ENCODE measurements around the gene QRICH2. TPM values are rescaled to one million over a fixed set of nuclear protein-coding genes. Genes with fewer than 3 reads are reported as not detected.
"Not testable (repeated sequence)": the region's sequence is repeated elsewhere in the genome, so short reads cannot be mapped to it uniquely, and the experiment has no call there.

QRICH2 gene
- total RNA-seq, 1 donor from 2014 or later = 2.1 TPM

GRCh38 chr17:76265624-76266243 is 42.3 kb downstream of the QRICH2 start:
- peak; percentile 74 for DNase-seq

GRCh38 chr17:76264755-76265623 is 43.1 kb downstream of the QRICH2 start, which contains the start of gene UBALD2:
Gene UBALD2, plus strand, starts transcription at chr17:76265348. Its CDS starts 158 bp downstream, at chr17:76265506.
- peak; percentile 99 for DNase-seq

- DNase-seq = no peak
Observed at GRCh38 chr17:76264425-76264754, 43.7 kb downstream of the QRICH2 start.

GRCh38 chr17:76263896-76264295 is 44.2 kb downstream of the QRICH2 start:
- DNase-seq = no peak

- peak; percentile 41 for DNase-seq
Observed at GRCh38 chr17:76262732-76263344, 45.2 kb downstream of the QRICH2 start.

- no peak for DNase-seq
Observed at GRCh38 chr17:76261421-76262215, 46.5 kb downstream of the QRICH2 start.

GRCh38 chr17:76260669-76261068 is 47.4 kb downstream of the QRICH2 start:
- DNase-seq = no peak

- DNase-seq = no peak
Observed at GRCh38 chr17:76260220-76260619, 47.9 kb downstream of the QRICH2 start.

- DNase-seq = not testable (repeated sequence)
Observed at GRCh38 chr17:76256430-76257050, 51.5 kb downstream of the QRICH2 start.

GRCh38 chr17:76255801-76256429 is 52.2 kb downstream of the QRICH2 start:
- DNase-seq = no peak

GRCh38 chr17:76254275-76254674 is 53.8 kb downstream of the QRICH2 start:
- no peak for DNase-seq

- DNase-seq = no peak
Observed at GRCh38 chr17:76253841-76254240, 54.2 kb downstream of the QRICH2 start.

- not testable (repeated sequence) for DNase-seq
Observed at GRCh38 chr17:76252967-76253766, 54.9 kb downstream of the QRICH2 start.

- no peak for DNase-seq
Observed at GRCh38 chr17:76252040-76252954, 55.8 kb downstream of the QRICH2 start.

GRCh38 chr17:76251478-76252039 is 56.5 kb downstream of the QRICH2 start:
- no peak for DNase-seq

- no peak for DNase-seq
Observed at GRCh38 chr17:76250141-76250540, 57.9 kb downstream of the QRICH2 start.

GRCh38 chr17:76248013-76248782 is 59.9 kb downstream of the QRICH2 start:
- DNase-seq = no peak

- DNase-seq = no peak
Observed at GRCh38 chr17:76247304-76247703, 60.8 kb downstream of the QRICH2 start.
